ENCODE measurements around the gene NTNG2. TPM values are rescaled to one million over a fixed set of nuclear protein-coding genes. Genes with fewer than 3 reads are reported as not detected.

Gene NTNG2
- total and polyA plus RNA-seq, 10 of the 15 experiments (the other 5 are each of a cell fraction or from before 2014, with no cell fraction given), result 0.37 to 0.79 (median 0.45) TPM; not detected in 6

DNA sequence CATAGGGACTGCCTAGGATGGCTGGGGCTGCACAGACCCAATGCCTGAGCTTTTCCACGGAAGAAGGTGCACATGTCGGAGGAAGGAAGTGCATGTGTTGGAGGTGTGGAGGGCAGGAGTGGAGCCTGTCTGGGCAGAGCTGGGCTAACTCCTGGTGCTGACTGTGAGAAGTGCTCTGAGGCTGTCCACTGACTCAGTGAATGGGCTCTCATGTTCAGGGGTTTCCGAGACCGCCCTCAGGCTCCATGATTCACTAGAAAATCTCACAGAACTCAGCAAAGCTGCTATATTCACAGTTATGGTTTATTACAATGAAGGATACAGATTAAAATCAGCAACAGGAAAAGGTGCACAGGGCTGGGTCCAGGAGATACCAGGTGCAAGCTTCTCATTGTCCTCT is 37.2 kb downstream of the NTNG2 start (continued):
- no peak for TF ChIP-seq NBN (IDR thresholded peaks at IDR 0.05)

DNA sequence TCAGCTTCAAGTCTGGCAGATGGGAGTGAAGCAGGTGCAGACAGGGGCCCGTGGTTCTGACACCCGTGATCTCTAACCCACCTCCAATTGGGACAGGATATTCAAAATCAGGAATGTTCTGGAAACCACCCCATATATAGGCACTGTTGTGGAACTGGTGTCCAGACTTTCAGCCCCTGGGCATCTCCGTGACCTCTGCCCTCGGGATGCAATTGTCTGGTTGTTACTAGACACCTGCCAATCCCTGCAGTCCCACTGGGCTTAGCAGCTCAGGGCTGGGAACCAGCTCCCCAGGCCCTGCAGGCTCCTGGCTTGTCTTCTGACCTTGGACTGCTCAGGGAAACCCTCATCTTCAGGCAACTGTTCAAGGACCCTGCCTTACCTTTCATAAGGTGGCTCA is 38.8 kb downstream of the NTNG2 start:
- ATAC-seq, result no peak
- CTCF ChIA-PET, result no interaction called here
- Histone ChIP-seq H3K27ac (ENCODE audit: control insufficient read depth, insufficient read depth) (no peak overlapping the region), H3K36me3 (ENCODE audit: control insufficient read depth in 2 of 2, insufficient read depth in 2 of 2, low read length in 1 of 2) (no peaks in the 10 kb centered on the region), H3K27me3 (replicated peaks in 1 of 2; ENCODE audit: control insufficient read depth in 2 of 2, insufficient read depth in 2 of 2, low read length in 1 of 2) (peaks cover 0 to 5% of the 10 kb centered on the region in 2 experiments; a peak in 3 of 4 replicates), H3K4me2 (ENCODE audit: control insufficient read depth, insufficient read depth) (no peak overlapping the region), H3K4me1 (ENCODE audit: control insufficient read depth, insufficient read depth, low read length) (no peaks in the 10 kb centered on the region; the same call in 1 of the 2 replicates), H3K9ac (ENCODE audit: control insufficient read depth, insufficient read depth, low read length) (no peak overlapping the region), H3K79me2 (ENCODE audit: control insufficient read depth, insufficient read depth, low read length) (no peaks in the 10 kb centered on the region), H3K9me3 (replicated peaks; ENCODE audit: control insufficient read depth, insufficient read depth, low read length) (no peaks in the 10 kb centered on the region; the same call in 2 of the 3 replicates), H2AFZ (ENCODE audit: control insufficient read depth, low read depth, low read length) (no peak overlapping the region), H3K4me3 (no peak overlapping the region), H4K20me1 (ENCODE audit: control insufficient read depth, insufficient read depth) (no peaks in the 10 kb centered on the region; the same call in 1 of the 2 replicates)
- 4% methylated on average over 4 of the region's 4 CpGs for WGBS (ENCODE audit: insufficient coverage, insufficient replicate concordance, low lambda C conversion rate, missing lambda C conversion rate)
- intact Hi-C loops (cut with micrococcal nuclease; ENCODE audit: unreplicated experiment), result no loop called here
- FAIRE-seq, result no peak
- in situ Hi-C loops (cut with MboI), result no loop called here
- SMC1A ChIA-PET (ENCODE audit: uncharacterized antibody, unreplicated experiment), result no interaction called here
- no peak for DNase-seq (ENCODE audit: low read depth, low spot score)
- RAD21 ChIA-PET (ENCODE audit: unreplicated experiment), result no interaction called here
- POLR2A ChIA-PET, result no interaction called here
- BruUV-seq (replicated peaks), result no TSS peak
- TF ChIP-seq JUNB (IDR thresholded peaks at IDR 0.05) (no peak), CBX5 (IDR thresholded peaks at IDR 0.05; ENCODE audit: low read depth) (no peak), MTA3 (IDR thresholded peaks at IDR 0.05; ENCODE audit: borderline replicate concordance, low read length) (no peak), BACH1 (IDR thresholded peaks at IDR 0.05; ENCODE audit: borderline replicate concordance) (no peak), NR2F1 (conservative IDR thresholded peaks at IDR 0.05) (no peak), KDM1A (IDR thresholded peaks at IDR 0.05; ENCODE audit: borderline replicate concordance) (no peak), SREBF2 (IDR thresholded peaks at IDR 0.05; ENCODE audit: low read length) (no peak), RAD21 (IDR thresholded peaks at IDR 0.05; ENCODE audit: insufficient read depth, low read depth, low read length) (no peak), NR2C2 (IDR thresholded peaks at IDR 0.05; ENCODE audit: borderline replicate concordance, control insufficient read depth, insufficient read length, low read depth) (no peak), ESRRA (IDR thresholded peaks at IDR 0.05; ENCODE audit: low read length) (no peak), SMAD5 (IDR thresholded peaks at IDR 0.05; ENCODE audit: low read depth) (no peak), MEF2B (IDR thresholded peaks at IDR 0.05; ENCODE audit: partially characterized antibody, poor library complexity, severe bottlenecking) (no peak), POU2F2 (IDR thresholded peaks at IDR 0.05; ENCODE audit: borderline replicate concordance, low read depth, low read length) (no peak)
- TF ChIP-seq, protein P1, sequence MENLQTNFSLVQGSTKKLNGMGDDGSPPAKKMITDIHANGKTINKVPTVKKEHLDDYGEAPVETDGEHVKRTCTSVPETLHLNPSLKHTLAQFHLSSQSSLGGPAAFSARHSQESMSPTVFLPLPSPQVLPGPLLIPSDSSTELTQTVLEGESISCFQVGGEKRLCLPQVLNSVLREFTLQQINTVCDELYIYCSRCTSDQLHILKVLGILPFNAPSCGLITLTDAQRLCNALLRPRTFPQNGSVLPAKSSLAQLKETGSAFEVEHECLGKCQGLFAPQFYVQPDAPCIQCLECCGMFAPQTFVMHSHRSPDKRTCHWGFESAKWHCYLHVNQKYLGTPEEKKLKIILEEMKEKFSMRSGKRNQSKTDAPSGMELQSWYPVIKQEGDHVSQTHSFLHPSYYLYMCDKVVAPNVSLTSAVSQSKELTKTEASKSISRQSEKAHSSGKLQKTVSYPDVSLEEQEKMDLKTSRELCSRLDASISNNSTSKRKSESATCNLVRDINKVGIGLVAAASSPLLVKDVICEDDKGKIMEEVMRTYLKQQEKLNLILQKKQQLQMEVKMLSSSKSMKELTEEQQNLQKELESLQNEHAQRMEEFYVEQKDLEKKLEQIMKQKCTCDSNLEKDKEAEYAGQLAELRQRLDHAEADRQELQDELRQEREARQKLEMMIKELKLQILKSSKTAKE (IDR thresholded peaks at IDR 0.05; ENCODE audit: low read depth, poor library complexity, severe bottlenecking), result no peak
- TF ChIP-seq, protein P2, sequence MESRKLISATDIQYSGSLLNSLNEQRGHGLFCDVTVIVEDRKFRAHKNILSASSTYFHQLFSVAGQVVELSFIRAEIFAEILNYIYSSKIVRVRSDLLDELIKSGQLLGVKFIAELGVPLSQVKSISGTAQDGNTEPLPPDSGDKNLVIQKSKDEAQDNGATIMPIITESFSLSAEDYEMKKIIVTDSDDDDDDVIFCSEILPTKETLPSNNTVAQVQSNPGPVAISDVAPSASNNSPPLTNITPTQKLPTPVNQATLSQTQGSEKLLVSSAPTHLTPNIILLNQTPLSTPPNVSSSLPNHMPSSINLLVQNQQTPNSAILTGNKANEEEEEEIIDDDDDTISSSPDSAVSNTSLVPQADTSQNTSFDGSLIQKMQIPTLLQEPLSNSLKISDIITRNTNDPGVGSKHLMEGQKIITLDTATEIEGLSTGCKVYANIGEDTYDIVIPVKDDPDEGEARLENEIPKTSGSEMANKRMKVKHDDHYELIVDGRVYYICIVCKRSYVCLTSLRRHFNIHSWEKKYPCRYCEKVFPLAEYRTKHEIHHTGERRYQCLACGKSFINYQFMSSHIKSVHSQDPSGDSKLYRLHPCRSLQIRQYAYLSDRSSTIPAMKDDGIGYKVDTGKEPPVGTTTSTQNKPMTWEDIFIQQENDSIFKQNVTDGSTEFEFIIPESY (IDR thresholded peaks at IDR 0.05), result no peak
- TF ChIP-seq, protein P3, sequence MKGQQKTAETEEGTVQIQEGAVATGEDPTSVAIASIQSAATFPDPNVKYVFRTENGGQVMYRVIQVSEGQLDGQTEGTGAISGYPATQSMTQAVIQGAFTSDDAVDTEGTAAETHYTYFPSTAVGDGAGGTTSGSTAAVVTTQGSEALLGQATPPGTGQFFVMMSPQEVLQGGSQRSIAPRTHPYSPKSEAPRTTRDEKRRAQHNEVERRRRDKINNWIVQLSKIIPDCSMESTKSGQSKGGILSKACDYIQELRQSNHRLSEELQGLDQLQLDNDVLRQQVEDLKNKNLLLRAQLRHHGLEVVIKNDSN (IDR thresholded peaks at IDR 0.05; ENCODE audit: borderline replicate concordance, extremely low read length, insufficient read depth, low read depth, low read length), result no peak
- TF ChIP-seq, protein P4, sequence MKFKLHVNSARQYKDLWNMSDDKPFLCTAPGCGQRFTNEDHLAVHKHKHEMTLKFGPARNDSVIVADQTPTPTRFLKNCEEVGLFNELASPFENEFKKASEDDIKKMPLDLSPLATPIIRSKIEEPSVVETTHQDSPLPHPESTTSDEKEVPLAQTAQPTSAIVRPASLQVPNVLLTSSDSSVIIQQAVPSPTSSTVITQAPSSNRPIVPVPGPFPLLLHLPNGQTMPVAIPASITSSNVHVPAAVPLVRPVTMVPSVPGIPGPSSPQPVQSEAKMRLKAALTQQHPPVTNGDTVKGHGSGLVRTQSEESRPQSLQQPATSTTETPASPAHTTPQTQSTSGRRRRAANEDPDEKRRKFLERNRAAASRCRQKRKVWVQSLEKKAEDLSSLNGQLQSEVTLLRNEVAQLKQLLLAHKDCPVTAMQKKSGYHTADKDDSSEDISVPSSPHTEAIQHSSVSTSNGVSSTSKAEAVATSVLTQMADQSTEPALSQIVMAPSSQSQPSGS (IDR thresholded peaks at IDR 0.05; ENCODE audit: low read length), result no peak
